ENCODE data around the gene PIGU.

DNA sequence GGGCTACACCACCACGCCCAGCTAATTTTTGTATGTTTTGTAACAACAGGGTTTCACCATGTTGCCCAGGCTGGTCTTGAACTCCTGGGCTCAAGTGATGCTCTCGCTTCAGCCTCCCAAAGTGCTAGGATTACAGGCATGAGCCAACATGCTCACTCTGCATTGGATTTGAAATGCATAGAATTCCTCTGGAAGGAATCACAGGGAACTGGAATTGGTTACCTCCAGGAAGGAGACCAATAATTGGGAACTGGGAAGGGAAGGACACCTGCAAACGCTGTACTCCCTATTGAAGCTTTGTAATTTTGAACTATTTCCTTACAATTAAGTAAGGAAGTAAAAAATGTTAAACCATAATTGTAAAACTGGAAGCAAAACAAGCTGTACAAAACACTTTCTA, 14.9 kb upstream of the PIGU start:
- no peak for TF ChIP-seq EZH2phosphoT487 (IDR thresholded peaks at IDR 0.05; ENCODE audit: insufficient read depth, low read depth)
- no peak for TF ChIP-seq EZH2 (IDR thresholded peaks at IDR 0.05; ENCODE audit: insufficient read depth, poor library complexity, severe bottlenecking)
